GM10847 (cell line): ENCODE measurements around the gene APBB2.

Experiments
- POLR2A ChIP-seq: IDR thresholded peaks from 2 replicates; pipeline ENCODE4 v1.6.1; 2011; ENCODE audit not compliant: insufficient read length; ENCODE audit errors: extremely low read depth

Gene APBB2

DNA sequence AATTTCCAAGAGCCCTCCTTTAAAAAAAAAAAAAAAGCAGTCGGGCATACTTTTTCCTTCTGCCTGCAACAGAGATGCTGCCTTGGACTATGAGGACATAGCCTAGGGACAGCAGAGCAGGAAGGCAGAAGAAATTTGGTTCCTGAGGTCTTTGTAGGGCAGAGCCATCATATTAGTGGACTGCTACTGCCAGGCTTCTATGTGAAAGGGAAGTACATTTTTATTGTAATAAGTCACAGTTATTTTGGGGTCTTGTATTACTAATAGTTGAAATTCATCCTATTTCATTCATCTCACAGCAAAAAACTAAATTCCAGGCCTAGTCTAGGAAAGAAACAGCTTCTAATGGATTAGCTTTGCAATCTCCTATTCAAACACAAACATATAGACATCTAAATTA is 253.4 kb downstream of the APBB2 start:
- no peak for TF ChIP-seq POLR2A

DNA sequence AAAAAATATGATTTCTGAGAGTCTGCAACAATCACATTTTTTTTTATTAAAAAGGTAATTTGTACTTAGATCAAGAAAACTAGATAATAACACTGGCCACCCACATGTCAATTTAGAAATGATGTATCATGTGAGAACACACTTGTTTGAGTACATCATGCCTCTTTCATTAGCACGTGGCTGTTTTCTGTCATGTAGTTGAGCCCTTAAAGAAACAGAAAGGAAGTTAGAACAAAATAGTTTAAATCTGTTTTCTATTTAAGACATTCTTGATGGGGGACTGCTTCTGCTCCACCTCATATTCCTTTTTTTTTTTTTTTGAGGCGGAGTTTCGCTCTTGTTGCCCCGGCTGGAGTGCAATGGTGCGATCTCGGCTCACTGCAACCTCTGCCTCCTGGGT is 257.1 kb downstream of the APBB2 start:
- TF ChIP-seq POLR2A: no peak

GRCh38 chr4:40956721-40957255 is 257.6 kb downstream of the APBB2 start:
- no peak for TF ChIP-seq POLR2A

- no peak for TF ChIP-seq POLR2A
Observed at GRCh38 chr4:40954088-40954668, 260.2 kb downstream of the APBB2 start.

DNA sequence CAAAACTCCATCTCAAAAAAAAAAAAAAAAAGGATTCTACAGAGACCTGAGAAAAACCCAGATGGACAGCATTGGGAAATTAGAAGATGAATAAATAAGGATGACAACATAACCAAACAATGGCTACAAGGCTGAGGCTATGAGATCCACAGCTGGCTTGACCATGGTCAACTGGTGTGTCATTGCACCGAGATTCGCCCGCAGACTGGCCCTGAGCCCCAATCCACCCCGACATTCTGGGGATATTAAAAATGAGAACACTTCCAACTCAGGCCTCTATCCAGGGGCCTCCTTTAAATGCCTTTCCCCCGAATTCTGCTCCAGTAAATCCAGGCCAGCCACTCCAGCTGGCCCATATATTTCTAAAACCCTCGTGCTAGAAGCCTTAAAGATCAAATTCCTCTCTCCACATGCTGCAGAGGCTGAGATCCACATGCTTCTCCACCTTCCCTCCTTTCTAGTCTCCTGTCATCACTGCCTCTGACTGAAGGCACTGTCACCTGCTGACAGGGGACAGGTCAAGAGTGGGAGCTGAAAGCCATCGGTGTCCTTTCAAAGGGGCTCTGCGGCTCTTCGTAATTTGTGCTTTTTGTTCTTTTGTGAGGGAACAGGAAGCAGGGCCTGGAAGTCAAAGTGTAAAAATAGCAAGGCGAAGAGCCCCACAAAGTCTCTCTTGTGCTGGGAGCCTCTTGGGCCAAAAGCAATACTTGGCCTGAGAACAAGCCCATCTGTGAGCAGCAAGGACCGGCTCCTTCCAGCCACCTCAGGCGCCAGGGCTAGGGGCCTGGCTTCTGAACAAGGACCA is 260.9 kb downstream of the APBB2 start:
- no peak for TF ChIP-seq POLR2A

GRCh38 chr4:40952672-40953071 is 261.7 kb downstream of the APBB2 start:
- no peak for TF ChIP-seq POLR2A

DNA sequence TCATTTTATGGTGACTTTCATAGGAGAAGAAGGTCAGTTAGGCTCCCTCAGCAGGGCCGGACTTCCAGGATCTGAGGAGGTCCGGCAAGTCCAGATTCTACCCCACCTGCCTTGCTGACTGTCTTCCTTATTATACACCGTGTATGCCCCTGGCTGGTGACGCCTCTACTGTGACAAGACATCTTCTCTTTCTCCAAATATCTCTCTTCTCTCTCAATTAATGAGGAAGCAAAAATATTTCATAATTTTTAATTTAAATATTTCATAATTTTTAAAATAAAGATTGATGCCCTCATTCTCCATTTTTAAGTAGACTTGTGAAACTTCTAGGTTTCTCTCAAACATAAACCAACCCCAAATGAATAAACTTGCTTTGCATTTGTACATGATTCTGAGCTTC is 262.1 kb downstream of the APBB2 start:
- no peak for TF ChIP-seq POLR2A

GRCh38 chr4:40951026-40951425 is 263.3 kb downstream of the APBB2 start:
- TF ChIP-seq POLR2A: no peak

DNA sequence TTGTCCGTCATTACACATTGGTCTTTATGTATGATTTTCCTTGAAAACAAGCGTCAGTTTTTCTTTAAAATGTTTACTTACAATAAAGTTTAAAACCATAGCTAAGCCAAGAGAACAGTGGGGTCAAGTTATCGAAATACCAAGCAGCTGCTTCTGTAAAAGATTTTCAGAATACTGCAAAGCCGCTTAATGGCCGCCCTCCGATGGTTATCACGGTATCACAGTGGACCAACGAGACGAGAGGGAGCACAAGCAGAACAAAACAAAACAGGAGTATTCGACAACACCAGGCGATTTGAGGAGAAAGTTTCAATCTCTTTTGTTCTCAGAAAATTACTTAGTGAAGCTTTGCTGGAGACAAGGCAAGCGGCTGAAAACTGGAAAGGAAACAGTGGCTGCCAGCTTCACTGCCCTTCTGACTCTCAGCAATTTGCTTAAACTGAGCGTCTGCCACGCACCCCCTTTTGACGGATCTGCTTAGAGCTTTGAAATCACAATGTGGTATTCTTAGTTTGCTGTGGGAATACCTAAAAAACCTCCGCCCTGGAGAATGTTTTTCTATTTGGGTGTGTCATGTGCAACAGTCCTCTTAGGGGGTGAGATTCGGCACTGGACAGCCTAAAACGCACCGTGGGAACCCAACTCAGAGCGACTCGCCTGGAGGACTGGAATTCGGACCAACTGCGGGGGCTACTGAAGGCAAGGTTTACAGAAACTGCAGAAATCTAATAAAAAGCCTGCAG is 264.8 kb downstream of the APBB2 start:
- TF ChIP-seq POLR2A: no peak

- TF ChIP-seq POLR2A: no peak
Observed at GRCh38 chr4:40948014-40948413, 266.3 kb downstream of the APBB2 start.

GRCh38 chr4:40946652-40947051 is 267.7 kb downstream of the APBB2 start:
- no peak for TF ChIP-seq POLR2A

DNA sequence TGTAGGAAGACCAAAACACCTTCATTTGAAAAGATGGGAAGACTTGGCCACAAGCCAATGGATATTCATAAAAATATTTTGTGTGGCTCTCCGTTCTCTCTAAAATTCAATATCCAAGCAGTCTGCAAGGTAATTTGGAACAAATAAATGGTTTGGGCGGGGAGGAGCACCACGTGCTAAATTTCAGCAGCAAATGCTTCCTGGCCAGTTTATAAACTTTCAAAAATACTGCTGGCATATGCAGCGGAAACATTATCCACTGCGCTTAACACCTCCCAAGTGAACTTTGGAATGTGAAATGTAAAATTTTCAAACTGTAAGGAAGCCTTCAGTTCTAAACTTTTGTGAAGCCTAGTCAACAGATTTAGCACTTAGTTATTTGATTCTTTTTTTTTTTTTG is 273.6 kb downstream of the APBB2 start:
- TF ChIP-seq POLR2A: no peak

DNA sequence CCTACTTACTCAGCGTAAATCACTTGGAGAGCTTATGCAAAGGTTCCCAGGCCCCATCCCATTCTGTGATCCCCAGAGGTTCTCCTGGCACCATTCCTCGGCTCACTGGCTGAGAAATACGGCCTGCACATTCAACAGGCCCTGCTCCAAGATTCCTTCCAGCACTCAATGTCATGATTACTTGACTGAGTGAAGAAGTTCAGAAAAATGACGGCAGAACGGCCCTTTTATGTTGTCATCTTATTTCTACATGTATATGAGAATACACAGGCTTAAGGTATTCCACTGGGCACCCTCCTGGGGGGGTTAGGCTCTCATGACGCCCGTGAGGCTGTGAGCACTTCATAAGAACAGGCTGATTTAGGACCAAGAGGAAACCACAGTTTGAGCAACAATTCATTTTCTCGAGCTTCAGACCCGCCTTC is 274.0 kb downstream of the APBB2 start:
- TF ChIP-seq POLR2A: no peak

GRCh38 chr4:40939856-40940255 is 274.5 kb downstream of the APBB2 start:
- TF ChIP-seq POLR2A: no peak

GRCh38 chr4:40938337-40938736 is 276.0 kb downstream of the APBB2 start:
- no peak for TF ChIP-seq POLR2A

- TF ChIP-seq POLR2A: no peak
Observed at GRCh38 chr4:40937140-40937725, 277.1 kb downstream of the APBB2 start.

DNA sequence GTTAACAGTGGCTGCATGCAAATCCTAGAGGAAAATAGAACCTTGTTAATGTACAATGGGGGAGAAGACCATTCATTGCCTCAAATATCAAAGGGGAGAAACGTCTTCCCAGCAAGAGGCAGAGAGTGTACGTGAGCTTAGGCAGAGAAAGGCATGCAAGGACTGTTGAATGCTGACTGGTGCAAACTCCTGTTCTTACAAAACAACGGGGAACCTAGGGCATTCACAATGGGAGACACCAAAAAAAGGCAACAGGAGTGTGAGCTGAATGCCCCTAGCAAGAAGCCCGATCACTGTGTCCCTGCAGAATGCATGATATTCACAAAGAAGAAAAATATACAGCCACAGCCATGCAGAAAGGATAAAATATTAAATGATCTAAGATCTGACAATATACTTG is 279.7 kb downstream of the APBB2 start:
- no peak for TF ChIP-seq POLR2A
